GM10266 (cell line): ENCODE data around the gene SHTN1.

Experiments
- DNase-seq: peaks from one replicate; pipeline ENCODE4 v3.0.0; 2012; ENCODE audit errors: extremely low spot score
- CTCF ChIP-seq: IDR thresholded peaks from 2 replicates; pipeline ENCODE4 v1.5.1; 2012; ENCODE audit warnings: mild to moderate bottlenecking, low read depth; ENCODE audit not compliant: control insufficient read depth, insufficient read depth; ENCODE audit errors: missing control alignments

SHTN1 gene

GRCh38 chr10:116888380-116889055 lies 116.5 kb downstream of the SHTN1 start:
- no peak for TF ChIP-seq CTCF
- no peak for DNase-seq

GRCh38 chr10:116886772-116887171 lies 118.2 kb downstream of the SHTN1 start:
- DNase-seq: no peak
- TF ChIP-seq CTCF: no peak

GRCh38 chr10:116882639-116883038 lies 122.3 kb downstream of the SHTN1 start:
- no peak for TF ChIP-seq CTCF
- DNase-seq: no peak

GRCh38 chr10:116880716-116881482 lies 124.1 kb downstream of the SHTN1 start:
- no peak for TF ChIP-seq CTCF
- DNase-seq: no peak

GRCh38 chr10:116879817-116880216 lies 125.2 kb downstream of the SHTN1 start:
- DNase-seq: no peak
- TF ChIP-seq CTCF: no peak

GRCh38 chr10:116878123-116878522 lies 126.9 kb downstream of the SHTN1 start:
- DNase-seq: no peak
- no peak for TF ChIP-seq CTCF

GRCh38 chr10:116877391-116877790 lies 127.6 kb downstream of the SHTN1 start:
- no peak for TF ChIP-seq CTCF
- DNase-seq: no peak
